Right lobe of liver (tissue), 6 donors: Measurements from ENCODE around the gene RASSF8. TPM values are rescaled to one million over a fixed set of nuclear protein-coding genes. Genes with fewer than 3 reads are reported as not detected.

Experiments used
- ATAC-seq, 4 donors: fragments of 200-7000 bp; cut with Tn5 transposase; one replicate each; pipeline ENCODE4 v1.9.1; 2020; ENCODE audit warnings: mild to moderate bottlenecking in 4 of 4, moderate library complexity in 4 of 4
- DNase-seq, 3 donors: peaks; one replicate each; pipeline ENCODE4 v3.0.0-alpha.2; 2020
- H3K27ac ChIP-seq, 3 donors: fragments of 200-600 bp; one replicate each; pipeline ENCODE4 v1.8.0; 2022
- H3K27me3 ChIP-seq, 2 donors: fragments of 200-600 bp; one replicate each; pipeline ENCODE4 v1.8.0; 2022
- H3K36me3 ChIP-seq, 4 donors: fragments of 200-600 bp; sonication (generic) in 1 of 4; one replicate each; pipeline versions ENCODE4 v1.5.1 to v1.8.0; 2017 to 2022; ENCODE audit warnings: control low read depth in 1 of 4
- H3K4me1 ChIP-seq, 4 donors: fragments of 200-600 bp; sonication (generic) in 1 of 4; one replicate each; pipeline versions ENCODE4 v1.5.1 to v1.8.0; 2017 to 2022; ENCODE audit warnings: control low read depth in 1 of 4
- H3K4me3 ChIP-seq, 3 donors: fragments of 200-600 bp; one replicate each; pipeline ENCODE4 v1.8.0; 2022
- H3K9me3 ChIP-seq, 4 donors: fragments of 200-600 bp; sonication (generic) in 1 of 4; one replicate each; pipeline versions ENCODE4 v1.5.1 to v1.8.0; 2017 to 2022; ENCODE audit warnings: control low read depth in 1 of 4
- CTCF ChIP-seq, 4 donors: fragments of 200-600 bp in 3 of 4; fragments of 450-650 bp in 1 of 4; IDR thresholded peaks; one replicate each; pipeline versions ENCODE4 v1.5.1 to v1.8.0; 2016 to 2022; ENCODE audit warnings: antibody characterized with exemption in 4 of 4, mild to moderate bottlenecking in 2 of 4
- POLR2A ChIP-seq: fragments of 450-650 bp; IDR thresholded peaks from one replicate; pipeline ENCODE4 v1.6.1; 2017; ENCODE audit warnings: antibody characterized with exemption, mild to moderate bottlenecking
- WGBS: methylation state at CpG from one replicate; pipeline ENCODE4 v1.1.6; 2018; ENCODE audit warnings: low coverage, low lambda C conversion rate; ENCODE audit not compliant: insufficient coverage; ENCODE audit errors: missing lambda C conversion rate; 5-methylcytosine and 5-hydroxymethylcytosine counted together
- intact Hi-C, 2 donors: fragments of 100-400 bp; cut with DNase I; formaldehyde crosslinking; loops; one replicate each; pipeline versions ENCODE4 v1.11.2 to v1.14.1; 2022
- long read RNA-seq: library from polyadenylated mRNA; unstranded; transcript quantifications from one replicate; pipeline ENCODE4 v2.0.0, GENCODE V29; 2019
- total RNA-seq, 6 experiments: library from RNA; depleted of rRNA in 2 of 6; stranded (reverse); fragments of >200 nt in 2 of 6; fragmentation: NEBNext Ultra II Directional in 3 of 6; extraction: Animal tissue kit (Norgen Biotek cat#: 25700) in 3 of 6; gene quantifications; one replicate each; pipeline versions ENCODE4 v1.1.0 to v1.2.4, GENCODE V29; 2016 to 2023
- donor health status: DM: no; HTN: yes; CAD: no.
- donor health status: DM: no; HTN: no; CAD: no.
- donor health status: DM: no; HTN: no; CAD: no.
- donor health status: DM: no; HTN: yes; CAD: no.
- donor health status: DM: no; HTN: yes; CAD: no.

RASSF8 gene
- 10 to 100 TPM in 1 of 6 experiments, 1 to 10 TPM in 5; 3.9 to 12.4 (median 7.3) TPM for total RNA-seq
- long read RNA-seq, partial matches to known transcripts = 0 of 1 reads
- long read RNA-seq, other reads (novel, unspliced or antisense) = 1 of 1 reads

GRCh38 chr12:25958428-25959070 is at the start of gene RASSF8:
RASSF8 (plus strand) TSS chr12:25958682; CDS start chr12:26055344, 96,662 bp downstream.
- intact Hi-C loops = no loop called here
- no peaks in the 10 kb centered on the region for H3K9me3 ChIP-seq
- peak within 1 kb of the TSS; percentile 75 to 94 (median 82) for H3K4me3 ChIP-seq
- peak; percentile 88 to 96 (median 92) for ATAC-seq
- H3K27me3 ChIP-seq = no peaks in the 10 kb centered on the region
- WGBS = no CpG with 5 or more reads among the region's 113 CpGs
- peak within 1 kb of the TSS; percentile 79 to 90 (median 89) for H3K27ac ChIP-seq
- H3K36me3 ChIP-seq = no peaks in the 10 kb centered on the region
- TF ChIP-seq CTCF (IDR thresholded peaks at IDR 0.05) (peak in 1 of 4 donors; percentile 32), POLR2A (peak; percentile 72)
- peak; percentile 79 to 82 (median 81) for DNase-seq
- peaks cover 0 to 7% (median 0%) of the 10 kb centered on the region in 4 donors for H3K4me1 ChIP-seq

- H3K4me3 ChIP-seq = no peak overlapping the region
- no peak overlapping the region for H3K27ac ChIP-seq
- WGBS = 90% methylated on average over 2 of the region's 2 CpGs
- no peaks in the 10 kb centered on the region for H3K36me3 ChIP-seq
- H3K4me1 ChIP-seq = no peaks in the 10 kb centered on the region
- H3K9me3 ChIP-seq = no peaks in the 10 kb centered on the region
- no peak for TF ChIP-seq CTCF (IDR thresholded peaks at IDR 0.05)
- TF ChIP-seq POLR2A = no peak
- intact Hi-C loops = no loop called here
- no peaks in the 10 kb centered on the region for H3K27me3 ChIP-seq
- DNase-seq (no peak), ATAC-seq (no peak)
Measured at GRCh38 chr12:25914551-25914950, 43.9 kb upstream of the RASSF8 start.

- WGBS = 63% methylated on average over 6 of the region's 7 CpGs
- Histone ChIP-seq H3K27me3 (no peaks in the 10 kb centered on the region), H3K9me3 (no peaks in the 10 kb centered on the region), H3K4me3 (no peak overlapping the region), H3K27ac (no peak overlapping the region), H3K36me3 (no peaks in the 10 kb centered on the region), H3K4me1 (no peaks in the 10 kb centered on the region)
- intact Hi-C loops = no loop called here
- no peak for TF ChIP-seq POLR2A
- no peak for TF ChIP-seq CTCF (IDR thresholded peaks at IDR 0.05)
- DNase-seq = no peak
- ATAC-seq = no peak
Measured at GRCh38 chr12:25924491-25925001, 33.9 kb upstream of the RASSF8 start.

- Histone ChIP-seq H3K27ac (no peak overlapping the region), H3K4me3 (no peak overlapping the region), H3K27me3 (no peaks in the 10 kb centered on the region), H3K36me3 (no peaks in the 10 kb centered on the region), H3K9me3 (no peaks in the 10 kb centered on the region), H3K4me1 (no peaks in the 10 kb centered on the region)
- TF ChIP-seq CTCF (IDR thresholded peaks at IDR 0.05) (no peak), POLR2A (no peak)
- ATAC-seq (no peak), DNase-seq (no peak)
- intact Hi-C loops = no loop called here
- 86% methylated on average over 7 of the region's 7 CpGs for WGBS
Measured at GRCh38 chr12:25925064-25925463, 33.4 kb upstream of the RASSF8 start.
